ENCODE data around the gene FOXJ3. TPM values are rescaled to one million over a fixed set of nuclear protein-coding genes. Genes with fewer than 3 reads are reported as not detected.

The FOXJ3 gene
- total and polyA plus RNA-seq, 9 donors: 18.7 to 59.0 (median 49.4) TPM

- Histone ChIP-seq H3K4me1 (ENCODE audit: insufficient read depth) (no peaks in the 10 kb centered on the region), H3K4me3 (no peak overlapping the region), H3K27ac (no peak overlapping the region), H3K27me3 (no peaks in the 10 kb centered on the region), H3K36me3 (no peaks in the 10 kb centered on the region), H3K9me3 (no peaks in the 10 kb centered on the region)
- WGBS, 3 donors: 90 to 94% (median 93%) methylated on average over 2 of the region's 2 CpGs
- intact Hi-C loops (cut with DNase I): loop anchor here in 1 of 4 donors (10.0 kb wide), 1 partner anchor 935 kb away; no protein-coding TSS in a partner anchor
- no peak for TF ChIP-seq POLR2A (IDR thresholded peaks at IDR 0.05)
- no peak for TF ChIP-seq EP300 (IDR thresholded peaks at IDR 0.05)
- TF ChIP-seq, protein P1, sequence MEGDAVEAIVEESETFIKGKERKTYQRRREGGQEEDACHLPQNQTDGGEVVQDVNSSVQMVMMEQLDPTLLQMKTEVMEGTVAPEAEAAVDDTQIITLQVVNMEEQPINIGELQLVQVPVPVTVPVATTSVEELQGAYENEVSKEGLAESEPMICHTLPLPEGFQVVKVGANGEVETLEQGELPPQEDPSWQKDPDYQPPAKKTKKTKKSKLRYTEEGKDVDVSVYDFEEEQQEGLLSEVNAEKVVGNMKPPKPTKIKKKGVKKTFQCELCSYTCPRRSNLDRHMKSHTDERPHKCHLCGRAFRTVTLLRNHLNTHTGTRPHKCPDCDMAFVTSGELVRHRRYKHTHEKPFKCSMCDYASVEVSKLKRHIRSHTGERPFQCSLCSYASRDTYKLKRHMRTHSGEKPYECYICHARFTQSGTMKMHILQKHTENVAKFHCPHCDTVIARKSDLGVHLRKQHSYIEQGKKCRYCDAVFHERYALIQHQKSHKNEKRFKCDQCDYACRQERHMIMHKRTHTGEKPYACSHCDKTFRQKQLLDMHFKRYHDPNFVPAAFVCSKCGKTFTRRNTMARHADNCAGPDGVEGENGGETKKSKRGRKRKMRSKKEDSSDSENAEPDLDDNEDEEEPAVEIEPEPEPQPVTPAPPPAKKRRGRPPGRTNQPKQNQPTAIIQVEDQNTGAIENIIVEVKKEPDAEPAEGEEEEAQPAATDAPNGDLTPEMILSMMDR (IDR thresholded peaks at IDR 0.05): no peak
- no peak for DNase-seq
Measured at GRCh38 chr1:42140191-42140590, 194.8 kb downstream of the FOXJ3 start.

GRCh38 chr1:42139444-42139843 is 195.6 kb downstream of the FOXJ3 start:
- Histone ChIP-seq H3K9me3 (no peaks in the 10 kb centered on the region), H3K27me3 (no peaks in the 10 kb centered on the region), H3K27ac (no peak overlapping the region), H3K4me3 (no peak overlapping the region), H3K36me3 (no peaks in the 10 kb centered on the region), H3K4me1 (ENCODE audit: insufficient read depth) (no peaks in the 10 kb centered on the region)
- DNase-seq: no peak
- TF ChIP-seq EP300 (IDR thresholded peaks at IDR 0.05) (no peak), POLR2A (IDR thresholded peaks at IDR 0.05) (no peak)
- TF ChIP-seq, protein P1 (IDR thresholded peaks at IDR 0.05): no peak
- intact Hi-C loops (cut with DNase I): no loop called here
- WGBS, 3 donors: 83 to 88% (median 87%) methylated on average over 3 of the region's 3 CpGs

DNA sequence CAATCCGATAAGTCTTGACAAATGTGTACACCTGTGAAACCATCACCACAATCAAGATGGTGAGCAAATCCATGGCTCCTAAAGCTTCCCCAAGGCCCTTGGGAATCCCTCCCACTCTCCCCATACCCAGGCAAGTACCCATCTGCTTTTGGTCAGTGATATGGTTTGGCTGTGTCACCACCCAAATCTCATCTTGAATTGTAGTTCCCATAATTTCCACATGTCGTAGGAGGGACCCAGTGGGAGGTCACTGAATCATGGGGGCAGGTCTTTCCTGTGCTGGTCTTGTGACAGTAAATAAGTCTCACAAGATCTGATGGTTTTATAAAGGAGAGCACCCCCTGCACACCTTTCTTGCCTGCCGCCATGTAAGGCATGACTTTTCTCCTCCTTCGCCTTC is 196.4 kb downstream of the FOXJ3 start:
- TF ChIP-seq, protein P1 (IDR thresholded peaks at IDR 0.05): no peak
- TF ChIP-seq EP300 (IDR thresholded peaks at IDR 0.05): no peak
- Histone ChIP-seq H3K4me3 (no peak overlapping the region), H3K36me3 (no peaks in the 10 kb centered on the region), H3K4me1 (ENCODE audit: insufficient read depth) (no peaks in the 10 kb centered on the region), H3K9me3 (no peaks in the 10 kb centered on the region), H3K27ac (no peak overlapping the region), H3K27me3 (no peaks in the 10 kb centered on the region)
- intact Hi-C loops (cut with DNase I): no loop called here
- WGBS, 3 donors: 76 to 82% (median 77%) methylated on average over 4 of the region's 4 CpGs
- DNase-seq: no peak

DNA sequence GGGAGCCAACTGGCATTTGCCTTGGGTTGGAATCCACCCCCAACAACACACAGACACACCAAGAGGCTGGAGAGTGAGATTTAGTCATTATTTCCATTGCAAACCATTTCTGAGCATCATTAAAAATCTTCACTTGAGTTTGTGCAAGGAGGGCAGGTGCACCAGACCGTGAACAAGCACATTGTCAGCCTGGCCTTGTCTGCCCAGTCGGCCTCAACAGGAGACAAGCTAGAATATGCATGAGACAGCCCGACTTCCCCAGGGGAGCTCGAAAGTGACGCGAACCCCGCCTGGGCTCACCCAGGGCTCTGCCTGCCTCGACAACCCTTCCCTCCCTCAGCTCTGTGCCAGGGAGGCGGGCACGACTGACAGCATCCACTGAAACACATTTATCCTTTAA is 197.3 kb downstream of the FOXJ3 start:
- Histone ChIP-seq H3K27ac (no peak overlapping the region), H3K4me3 (no peak overlapping the region), H3K27me3 (no peaks in the 10 kb centered on the region), H3K36me3 (no peaks in the 10 kb centered on the region), H3K9me3 (no peaks in the 10 kb centered on the region), H3K4me1 (ENCODE audit: insufficient read depth) (no peaks in the 10 kb centered on the region)
- no peak for TF ChIP-seq EP300 (IDR thresholded peaks at IDR 0.05)
- no peak for TF ChIP-seq POLR2A (IDR thresholded peaks at IDR 0.05)
- TF ChIP-seq, protein P1 (IDR thresholded peaks at IDR 0.05): no peak
- intact Hi-C loops (cut with DNase I): no loop called here
- no peak for DNase-seq
- WGBS, 3 donors: 70 to 73% (median 71%) methylated on average over 10 of the region's 10 CpGs

DNA sequence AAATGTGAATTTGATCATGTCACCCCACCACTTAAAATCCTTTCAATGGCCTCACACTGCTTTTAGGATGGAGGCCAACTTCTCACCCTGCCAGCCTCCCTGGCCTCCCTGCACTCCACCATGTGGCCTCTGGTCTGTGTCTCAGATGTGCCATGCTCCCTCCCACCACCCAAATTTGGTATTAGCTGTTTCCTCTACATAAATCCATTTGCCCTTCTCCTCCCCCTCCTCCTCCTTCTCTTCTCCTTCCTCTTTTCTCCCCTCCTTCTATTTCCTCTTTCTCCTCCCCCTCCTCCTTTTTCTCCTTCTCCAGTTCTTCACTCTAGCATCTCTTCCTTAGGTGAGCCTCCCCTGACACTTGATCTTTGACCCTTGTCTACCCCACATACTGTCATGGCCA is 198.6 kb downstream of the FOXJ3 start:
- no peak overlapping the region for H3K27ac ChIP-seq
- no peak for DNase-seq
- intact Hi-C loops (cut with DNase I): no loop called here
- H3K9me3 ChIP-seq: no peaks in the 10 kb centered on the region
- no peaks in the 10 kb centered on the region for H3K4me1 ChIP-seq (ENCODE audit: insufficient read depth)
- no peak overlapping the region for H3K4me3 ChIP-seq
- no peaks in the 10 kb centered on the region for H3K27me3 ChIP-seq
- no peak for TF ChIP-seq EP300 (IDR thresholded peaks at IDR 0.05)
- no peak for TF ChIP-seq POLR2A (IDR thresholded peaks at IDR 0.05)
- TF ChIP-seq, protein P1 (IDR thresholded peaks at IDR 0.05): no peak
- H3K36me3 ChIP-seq: no peaks in the 10 kb centered on the region
